Type B pancreatic cell (in vitro differentiated cells): Measurements from ENCODE around the gene LIN28B. TPM values are rescaled to one million over a fixed set of nuclear protein-coding genes. Genes with fewer than 3 reads are reported as not detected.

Experiments used
- DNase-seq: peaks from one replicate; pipeline ENCODE4 v3.0.0; 2021; ENCODE audit warnings: mixed read lengths; ENCODE audit not compliant: unreplicated experiment; ENCODE audit errors: extremely low spot score
- H3K27ac Mint-ChIP-seq: 2 replicates; pipeline ENCODE4 v1.8.0; 2021; ENCODE audit warnings: mild to moderate bottlenecking, mixed read lengths
- H3K27me3 Mint-ChIP-seq: 2 replicates; pipeline ENCODE4 v1.8.0; 2021; ENCODE audit warnings: mixed read lengths
- H3K36me3 Mint-ChIP-seq: 2 replicates; pipeline ENCODE4 v1.8.0; 2021; ENCODE audit warnings: mixed read lengths
- H3K4me1 Mint-ChIP-seq: one replicate; pipeline ENCODE4 v1.8.0; 2021; ENCODE audit warnings: mixed read lengths; ENCODE audit not compliant: unreplicated experiment
- H3K4me3 Mint-ChIP-seq: 2 replicates; pipeline ENCODE4 v1.8.0; 2021; ENCODE audit warnings: mild to moderate bottlenecking, mixed read lengths
- H3K9me3 Mint-ChIP-seq: 2 replicates; pipeline ENCODE4 v1.8.0; 2021; ENCODE audit warnings: mixed read lengths
- total RNA-seq: library from RNA; stranded (reverse); gene quantifications from 2 replicates; pipeline ENCODE4 v1.2.1, GENCODE V29; 2021; ENCODE audit warnings: low replicate concordance
- TF ChIP-seq, protein P1 (sequence below): fragments of 200-600 bp; sonication (generic); conservative IDR thresholded peaks from 2 replicates; pipeline ENCODE4 v1.5.0; 2021; ENCODE audit warnings: antibody characterized with exemption, mild to moderate bottlenecking

The LIN28B gene
- total RNA-seq, 1 donor from 2014 or later = 22.3 TPM

DNA sequence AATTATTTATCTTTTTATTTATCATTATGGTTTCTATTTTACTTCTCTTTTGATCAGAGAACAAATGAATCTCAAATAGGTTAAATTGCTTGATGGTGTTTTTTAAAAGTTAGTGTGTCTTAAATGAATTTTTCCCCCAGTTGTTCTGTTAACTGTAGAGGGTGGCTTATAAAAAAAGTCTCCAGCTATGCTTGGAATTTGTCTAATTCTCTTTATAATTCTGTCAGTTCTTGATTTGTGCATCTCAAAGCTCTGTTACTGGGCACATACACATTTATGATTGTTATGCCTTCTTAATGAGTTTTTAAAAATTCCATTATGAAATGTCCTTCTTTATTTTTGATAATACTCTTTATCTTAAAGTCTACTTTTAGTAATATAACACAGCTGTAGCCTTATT is 58.0 kb downstream of the LIN28B start:
- Mint-ChIP-seq H3K4me3 (no peak overlapping the region), H3K36me3 (peaks cover 9% of the 10 kb centered on the region), H3K27ac (no peak overlapping the region), H3K4me1 (no peaks in the 10 kb centered on the region), H3K27me3 (no peaks in the 10 kb centered on the region), H3K9me3 (no peaks in the 10 kb centered on the region)
- no peak for DNase-seq
- TF ChIP-seq, protein P1, sequence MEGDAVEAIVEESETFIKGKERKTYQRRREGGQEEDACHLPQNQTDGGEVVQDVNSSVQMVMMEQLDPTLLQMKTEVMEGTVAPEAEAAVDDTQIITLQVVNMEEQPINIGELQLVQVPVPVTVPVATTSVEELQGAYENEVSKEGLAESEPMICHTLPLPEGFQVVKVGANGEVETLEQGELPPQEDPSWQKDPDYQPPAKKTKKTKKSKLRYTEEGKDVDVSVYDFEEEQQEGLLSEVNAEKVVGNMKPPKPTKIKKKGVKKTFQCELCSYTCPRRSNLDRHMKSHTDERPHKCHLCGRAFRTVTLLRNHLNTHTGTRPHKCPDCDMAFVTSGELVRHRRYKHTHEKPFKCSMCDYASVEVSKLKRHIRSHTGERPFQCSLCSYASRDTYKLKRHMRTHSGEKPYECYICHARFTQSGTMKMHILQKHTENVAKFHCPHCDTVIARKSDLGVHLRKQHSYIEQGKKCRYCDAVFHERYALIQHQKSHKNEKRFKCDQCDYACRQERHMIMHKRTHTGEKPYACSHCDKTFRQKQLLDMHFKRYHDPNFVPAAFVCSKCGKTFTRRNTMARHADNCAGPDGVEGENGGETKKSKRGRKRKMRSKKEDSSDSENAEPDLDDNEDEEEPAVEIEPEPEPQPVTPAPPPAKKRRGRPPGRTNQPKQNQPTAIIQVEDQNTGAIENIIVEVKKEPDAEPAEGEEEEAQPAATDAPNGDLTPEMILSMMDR = no peak

- Mint-ChIP-seq H3K27ac (no peak overlapping the region), H3K4me3 (no peak overlapping the region)
Measured at GRCh38 chr6:105015482-105015881, 58.6 kb downstream of the LIN28B start.

GRCh38 chr6:105019285-105019684 is 62.4 kb downstream of the LIN28B start:
- DNase-seq = no peak
- H3K27me3 Mint-ChIP-seq = no peaks in the 10 kb centered on the region
- H3K27ac Mint-ChIP-seq = no peak overlapping the region
- H3K4me1 Mint-ChIP-seq = peaks cover 4% of the 10 kb centered on the region
- no peak overlapping the region for H3K4me3 Mint-ChIP-seq
- peaks cover 5% of the 10 kb centered on the region for H3K36me3 Mint-ChIP-seq
- TF ChIP-seq, protein P1 = no peak
- no peaks in the 10 kb centered on the region for H3K9me3 Mint-ChIP-seq

More at GRCh38 chr6:105015482-105015881, 58.6 kb downstream of the LIN28B start:
- Mint-ChIP-seq H3K36me3 (peaks cover 9% of the 10 kb centered on the region), H3K4me1 (no peaks in the 10 kb centered on the region), H3K9me3 (no peaks in the 10 kb centered on the region), H3K27me3 (no peaks in the 10 kb centered on the region)
- TF ChIP-seq, protein P1 = no peak
- DNase-seq = no peak

- H3K27me3 Mint-ChIP-seq = no peaks in the 10 kb centered on the region
- peaks cover 5% of the 10 kb centered on the region for H3K36me3 Mint-ChIP-seq
- TF ChIP-seq, protein P1 = no peak
- H3K27ac Mint-ChIP-seq = no peak overlapping the region
- H3K4me3 Mint-ChIP-seq = no peak overlapping the region
- no peak for DNase-seq
- peaks cover 4% of the 10 kb centered on the region for H3K4me1 Mint-ChIP-seq
- H3K9me3 Mint-ChIP-seq = no peaks in the 10 kb centered on the region
Measured at GRCh38 chr6:105021399-105021798, 64.5 kb downstream of the LIN28B start.

GRCh38 chr6:105022416-105022815 is 65.5 kb downstream of the LIN28B start:
- Mint-ChIP-seq H3K4me3 (no peak overlapping the region), H3K27ac (no peak overlapping the region), H3K27me3 (no peaks in the 10 kb centered on the region), H3K9me3 (no peaks in the 10 kb centered on the region), H3K36me3 (peaks cover 5% of the 10 kb centered on the region), H3K4me1 (peaks cover 4% of the 10 kb centered on the region)
- TF ChIP-seq, protein P1 = no peak
- DNase-seq = no peak

DNA sequence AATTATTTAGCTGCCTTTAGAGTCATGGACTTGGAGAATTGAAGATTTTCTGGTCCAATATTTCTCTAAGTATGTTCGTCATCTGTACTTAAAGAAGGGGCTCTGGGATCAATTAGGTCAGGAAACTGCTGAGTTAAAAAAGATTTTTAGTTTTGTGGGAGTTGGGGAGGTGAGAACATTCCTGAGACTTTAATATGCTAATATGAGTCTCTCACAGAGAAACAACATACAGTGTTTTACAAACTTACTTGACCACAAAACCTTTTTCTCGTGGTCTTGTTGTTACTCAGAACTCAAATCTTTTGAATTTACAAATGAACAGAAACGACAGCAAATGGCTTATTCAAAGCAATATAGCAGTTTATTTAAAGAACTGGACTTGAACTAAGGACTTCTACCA is 67.9 kb downstream of the LIN28B start:
- no peak for DNase-seq
- no peaks in the 10 kb centered on the region for H3K27me3 Mint-ChIP-seq
- H3K4me1 Mint-ChIP-seq = peaks cover 4% of the 10 kb centered on the region
- H3K27ac Mint-ChIP-seq = no peak overlapping the region
- TF ChIP-seq, protein P1 = no peak
- no peaks in the 10 kb centered on the region for H3K9me3 Mint-ChIP-seq
- H3K36me3 Mint-ChIP-seq = no peaks in the 10 kb centered on the region
- H3K4me3 Mint-ChIP-seq = no peak overlapping the region
